GM10266 (cell line): ENCODE results near the gene SBNO1.

ENCODE experiments used
- DNase-seq: peaks from one replicate; pipeline ENCODE4 v3.0.0; 2012; ENCODE audit errors: extremely low spot score
- CTCF ChIP-seq: IDR thresholded peaks from 2 replicates; pipeline ENCODE4 v1.5.1; 2012; ENCODE audit warnings: mild to moderate bottlenecking, low read depth; ENCODE audit not compliant: control insufficient read depth, insufficient read depth; ENCODE audit errors: missing control alignments

Gene SBNO1

DNA sequence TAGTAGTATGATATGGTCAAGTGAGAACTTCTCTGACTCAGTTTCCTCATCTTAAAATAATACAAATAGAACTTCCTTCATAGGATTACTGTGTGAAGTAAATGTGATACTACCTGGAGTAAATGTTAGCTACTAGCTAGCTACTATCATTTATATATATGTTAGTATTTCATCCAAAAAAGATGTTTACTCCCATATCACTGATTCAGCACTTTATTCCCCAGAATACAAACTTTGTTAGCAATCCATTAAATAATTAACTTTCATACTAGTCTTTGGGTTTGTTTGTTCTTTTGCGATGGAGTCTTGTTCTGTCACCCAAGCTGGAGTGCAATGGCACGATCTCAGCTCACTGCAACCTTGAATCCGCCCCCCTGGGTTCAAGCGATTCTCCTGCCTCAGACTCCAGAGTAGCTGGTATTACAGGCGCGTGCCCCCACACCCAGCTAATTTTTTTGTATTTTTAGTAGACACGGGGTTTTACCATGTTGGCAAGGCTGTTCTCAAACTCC is 8.4 kb downstream of the SBNO1 start:
- no peak for TF ChIP-seq CTCF
- DNase-seq: no peak

DNA sequence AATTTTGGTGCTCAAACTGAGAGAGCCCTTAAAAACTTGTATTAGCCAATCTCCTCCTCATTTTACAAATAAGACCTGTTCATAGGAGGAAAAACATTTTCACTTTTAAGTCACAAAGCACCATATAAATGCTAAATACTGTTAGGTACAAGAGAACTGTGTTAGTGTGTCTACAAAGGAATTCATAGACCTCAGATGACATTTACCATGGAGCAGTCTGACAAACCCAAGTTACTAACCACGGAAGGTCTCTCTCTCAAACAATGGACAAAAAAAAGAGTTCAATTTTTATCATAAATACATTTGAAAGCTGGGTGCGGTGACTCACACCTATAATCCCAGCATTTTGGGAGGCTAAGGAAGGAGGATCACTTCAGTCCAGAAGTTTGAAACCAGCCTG is 10.0 kb downstream of the SBNO1 start:
- no peak for DNase-seq
- no peak for TF ChIP-seq CTCF

GRCh38 chr12:123351349-123351748 is 13.3 kb downstream of the SBNO1 start:
- no peak for DNase-seq
- no peak for TF ChIP-seq CTCF

- no peak for TF ChIP-seq CTCF
Measured at GRCh38 chr12:123346946-123347345, 17.7 kb downstream of the SBNO1 start.

GRCh38 chr12:123344086-123344485 is 20.6 kb downstream of the SBNO1 start:
- TF ChIP-seq CTCF: no peak

More at GRCh38 chr12:123346946-123347345, 17.7 kb downstream of the SBNO1 start:
- no peak for DNase-seq

GRCh38 chr12:123337070-123337469 is 27.6 kb downstream of the SBNO1 start:
- DNase-seq: no peak
- TF ChIP-seq CTCF: no peak

More at GRCh38 chr12:123344086-123344485, 20.6 kb downstream of the SBNO1 start:
- no peak for DNase-seq

DNA sequence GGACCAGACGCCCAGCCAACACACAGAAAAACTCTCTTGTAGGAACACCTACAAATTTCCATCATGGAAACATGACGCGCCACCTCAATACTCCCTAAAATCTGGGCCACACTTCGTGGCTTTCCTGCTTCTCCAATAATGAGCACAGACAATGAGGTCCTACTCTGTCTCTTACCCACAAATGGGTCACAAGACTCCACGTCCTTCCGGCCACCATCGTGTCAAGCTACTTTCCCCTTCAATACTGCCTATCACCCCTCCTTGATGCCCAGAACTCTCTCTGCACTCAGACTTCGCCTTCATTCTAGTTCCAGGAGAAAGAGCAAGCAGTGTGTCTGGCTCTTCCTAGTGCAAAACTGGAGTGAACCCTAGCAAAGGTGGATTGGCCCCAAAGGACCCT is 28.1 kb downstream of the SBNO1 start:
- DNase-seq: no peak
- TF ChIP-seq CTCF: no peak
